T-helper 2 cell (primary cell): Measurements from ENCODE around the gene KNSTRN.

Experiments used
- DNase-seq, 5 experiments: peaks; one replicate each; pipeline versions ENCODE4 v3.0.0 to v3.0.0-alpha.2; 2012 to 2022

Gene KNSTRN

GRCh38 chr15:40435710-40436089 lies 53.2 kb downstream of the KNSTRN start:
- DNase-seq = no peak

GRCh38 chr15:40436116-40436891 lies 53.8 kb downstream of the KNSTRN start:
- DNase-seq = no peak

GRCh38 chr15:40436892-40437751 lies 54.6 kb downstream of the KNSTRN start:
- no peak for DNase-seq

GRCh38 chr15:40437752-40438687 lies 55.5 kb downstream of the KNSTRN start:
- no peak for DNase-seq

- no peak for DNase-seq
These were observed 56.2 kb downstream of the KNSTRN start for GRCh38 chr15:40438712-40439111.

- DNase-seq = no peak
These were observed 57.0 kb downstream of the KNSTRN start for GRCh38 chr15:40439461-40439959.

GRCh38 chr15:40439960-40440742 lies 57.6 kb downstream of the KNSTRN start:
- DNase-seq = no peak

- peak; percentile 91 to 96 (median 93) for DNase-seq
These were observed 58.4 kb downstream of the KNSTRN start, which contains the start of gene BAHD1 for GRCh38 chr15:40440743-40441564. BAHD1 (plus strand) TSS chr15:40440953; CDS start chr15:40458465, 17,512 bp downstream.

GRCh38 chr15:40441565-40442531 lies 59.3 kb downstream of the KNSTRN start:
- DNase-seq = no peak

GRCh38 chr15:40443255-40443654 lies 60.7 kb downstream of the KNSTRN start:
- no peak for DNase-seq

GRCh38 chr15:40443846-40444245 lies 61.3 kb downstream of the KNSTRN start:
- DNase-seq = no peak
